GM10266 (cell line): Measurements from ENCODE around the gene BMP7.

Experiments
- DNase-seq: peaks from one replicate; pipeline ENCODE4 v3.0.0; 2012; ENCODE audit errors: extremely low spot score
- CTCF ChIP-seq: IDR thresholded peaks from 2 replicates; pipeline ENCODE4 v1.5.1; 2012; ENCODE audit warnings: mild to moderate bottlenecking, low read depth; ENCODE audit not compliant: control insufficient read depth, insufficient read depth; ENCODE audit errors: missing control alignments

BMP7 gene

GRCh38 chr20:57174737-57175136 lies 91.7 kb downstream of the BMP7 start:
- no peak for DNase-seq
- TF ChIP-seq CTCF, result no peak

GRCh38 chr20:57173986-57174385 lies 92.5 kb downstream of the BMP7 start:
- no peak for DNase-seq
- no peak for TF ChIP-seq CTCF

- TF ChIP-seq CTCF, result no peak
- DNase-seq, result no peak
Measured at GRCh38 chr20:57173041-57173440, 93.4 kb downstream of the BMP7 start.

- TF ChIP-seq CTCF, result no peak
- DNase-seq, result no peak
Measured at GRCh38 chr20:57170343-57170742, 96.1 kb downstream of the BMP7 start.

- DNase-seq, result no peak
- TF ChIP-seq CTCF, result no peak
Measured at GRCh38 chr20:57169162-57169561, 97.3 kb downstream of the BMP7 start.

GRCh38 chr20:57167971-57168701 lies 98.3 kb downstream of the BMP7 start:
- no peak for DNase-seq

More at GRCh38 chr20:57167971-57168701, 98.3 kb downstream of the BMP7 start:
- TF ChIP-seq CTCF, result no peak
